NCI-H2107 treated with DMSO at 0.1 percent for 48 hours (cell line): ENCODE results near the gene POLR3A.

Experiments used
- DNase-seq: peaks from one replicate; lab custom pipeline; 2025; ENCODE audit not compliant: unreplicated experiment; lab: John Stamatoyannopoulos, UW

Gene POLR3A

DNA sequence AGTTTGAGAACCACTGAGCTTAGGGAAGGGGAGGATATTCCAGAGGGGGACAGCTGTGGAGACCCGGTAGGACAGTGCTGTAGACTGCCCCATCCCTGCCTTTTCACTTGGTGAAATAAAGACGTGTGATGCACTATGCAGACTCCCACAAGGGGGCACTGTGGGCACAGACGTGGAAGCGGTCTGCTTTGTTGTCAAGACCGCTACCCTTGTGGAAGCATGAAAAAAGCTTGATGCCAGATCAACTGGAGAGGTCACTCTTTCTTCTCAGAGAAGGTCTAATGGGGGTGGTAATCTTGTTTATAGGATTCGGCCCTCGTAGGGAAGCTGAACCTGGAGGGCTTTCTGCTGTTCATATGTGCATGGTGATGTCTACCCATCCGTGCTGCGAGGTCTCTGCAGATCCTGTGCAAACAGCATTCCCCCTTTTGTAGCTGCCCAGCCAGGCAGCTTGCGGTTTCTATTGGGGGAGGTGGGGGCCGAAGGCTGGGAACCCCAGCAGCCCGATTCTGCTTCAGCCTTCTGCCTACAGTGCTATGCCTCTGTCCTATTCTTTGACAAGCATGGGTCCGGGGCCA is 18.1 kb upstream of the POLR3A start:
- peak; percentile 43 for DNase-seq

DNA sequence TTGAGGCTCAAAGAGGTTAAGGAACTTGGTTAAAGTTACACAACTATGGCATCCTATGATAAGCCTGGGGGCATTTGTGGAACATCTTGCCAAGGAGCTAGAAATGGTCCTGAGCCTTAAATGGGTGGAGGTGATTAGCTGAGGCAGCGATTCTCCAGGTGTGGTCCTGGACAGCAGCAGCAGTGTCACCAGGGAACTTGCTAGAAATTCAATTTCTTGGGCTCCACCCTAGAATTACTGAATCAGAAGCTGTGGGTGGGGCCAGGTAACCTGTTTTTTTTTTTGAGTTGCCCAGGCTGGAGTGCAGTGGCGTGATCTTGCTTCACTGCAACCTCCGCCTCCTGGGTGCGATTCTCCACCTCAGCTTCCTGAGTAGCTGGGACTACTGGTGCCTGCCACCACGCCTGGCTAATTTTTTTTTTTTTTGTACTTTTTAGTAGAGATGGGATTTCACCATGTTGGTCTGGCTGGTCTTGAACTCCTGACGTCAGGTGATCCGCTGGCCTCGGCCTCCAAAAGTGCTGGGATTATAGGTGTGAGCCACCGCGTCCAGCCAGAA is 17.5 kb upstream of the POLR3A start:
- DNase-seq, result no peak

DNA sequence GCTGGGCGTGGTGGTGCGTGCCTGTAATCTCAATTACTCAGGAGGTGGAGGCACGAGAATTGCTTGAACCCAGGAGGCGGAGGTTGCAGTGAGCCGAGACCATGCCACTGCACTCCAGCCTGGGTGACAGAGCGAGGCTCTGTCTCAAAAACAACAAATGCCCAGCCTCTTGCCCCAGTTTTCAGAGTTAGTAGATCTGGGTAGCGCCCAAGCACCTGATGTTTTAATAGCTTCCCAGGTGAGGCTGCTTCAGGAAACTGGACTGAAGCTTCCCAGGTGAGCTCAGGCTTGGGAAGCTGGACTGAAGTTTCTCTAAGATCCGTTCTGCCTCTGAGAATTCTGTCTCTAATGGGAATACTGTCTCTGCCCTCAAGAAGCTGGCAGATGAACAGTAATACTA is 16.5 kb upstream of the POLR3A start:
- no peak for DNase-seq

DNA sequence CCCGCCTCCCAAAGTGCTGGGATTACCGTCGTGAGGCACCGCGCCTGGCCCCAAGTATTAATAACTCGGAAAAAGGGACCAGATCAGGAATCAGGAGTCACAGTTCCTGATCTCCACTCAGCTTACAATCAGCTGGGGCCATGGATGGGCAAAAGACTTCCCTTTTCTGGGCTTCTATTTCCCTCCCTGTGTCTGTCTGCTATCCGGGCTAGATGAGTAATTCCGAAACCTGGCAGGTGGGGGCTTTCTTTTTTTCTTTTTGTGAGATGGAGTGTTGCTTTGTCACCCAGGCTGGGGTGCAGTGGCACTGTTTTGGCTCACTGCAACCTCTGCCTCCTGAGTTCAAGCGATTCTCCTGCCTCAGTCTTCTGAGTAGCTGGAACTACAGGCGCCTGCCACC is 15.9 kb upstream of the POLR3A start:
- DNase-seq, result no peak

DNA sequence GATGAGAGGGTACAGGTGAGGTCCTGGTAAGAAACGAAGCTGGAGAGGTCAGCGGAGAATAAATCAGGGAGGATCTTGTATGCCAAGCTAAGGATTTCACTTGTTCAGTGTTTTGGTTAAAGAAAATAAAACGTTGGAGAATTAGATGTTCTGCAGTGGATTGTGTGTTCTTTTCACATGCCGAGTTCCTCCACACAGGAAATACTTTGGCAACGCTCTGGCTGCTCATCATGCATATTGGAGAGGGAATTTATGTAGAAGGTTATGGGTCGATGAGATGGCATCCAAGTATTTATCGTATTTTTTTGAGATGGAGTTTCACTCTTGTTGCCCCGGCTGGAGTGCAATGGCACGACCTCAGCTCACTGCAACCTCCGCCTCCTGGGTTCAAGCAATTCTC is 15.4 kb upstream of the POLR3A start:
- DNase-seq, result no peak

DNA sequence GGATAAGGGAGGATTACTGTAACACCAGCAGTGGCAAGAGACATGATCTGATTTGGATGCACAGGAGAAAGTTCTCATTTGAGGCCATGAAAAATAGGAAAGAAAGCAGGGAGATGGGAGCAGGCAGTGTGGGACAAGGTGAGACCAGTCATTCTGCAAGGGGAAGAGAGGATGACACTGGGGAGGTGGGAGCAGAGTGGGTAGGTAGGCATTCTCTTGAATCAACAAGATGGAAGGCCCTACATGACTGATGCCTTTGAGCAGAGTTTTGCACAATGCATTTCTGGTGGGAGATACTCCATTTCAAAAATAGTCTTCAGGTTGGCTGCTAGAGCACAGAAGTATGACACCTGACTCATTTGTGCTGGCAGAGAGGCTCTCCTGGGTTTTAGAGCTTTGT is 14.9 kb upstream of the POLR3A start:
- no peak for DNase-seq

DNA sequence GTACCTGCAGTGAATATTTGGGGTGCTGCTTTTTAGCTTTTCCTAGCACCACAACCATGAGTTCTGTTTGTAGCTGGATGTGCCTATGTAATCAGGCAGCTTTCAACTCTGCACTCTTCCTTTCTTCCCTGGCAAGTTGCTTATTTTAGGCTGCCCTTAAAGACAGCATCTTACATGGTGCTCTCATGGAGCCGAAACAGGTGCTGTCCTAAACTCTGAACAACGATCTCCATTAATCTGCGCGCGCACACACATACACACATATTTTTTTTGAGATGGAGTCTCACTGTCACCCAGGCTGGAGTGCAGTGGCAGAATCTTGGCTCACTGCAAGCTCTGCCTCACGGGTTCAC is 13.4 kb upstream of the POLR3A start:
- DNase-seq, result no peak

DNA sequence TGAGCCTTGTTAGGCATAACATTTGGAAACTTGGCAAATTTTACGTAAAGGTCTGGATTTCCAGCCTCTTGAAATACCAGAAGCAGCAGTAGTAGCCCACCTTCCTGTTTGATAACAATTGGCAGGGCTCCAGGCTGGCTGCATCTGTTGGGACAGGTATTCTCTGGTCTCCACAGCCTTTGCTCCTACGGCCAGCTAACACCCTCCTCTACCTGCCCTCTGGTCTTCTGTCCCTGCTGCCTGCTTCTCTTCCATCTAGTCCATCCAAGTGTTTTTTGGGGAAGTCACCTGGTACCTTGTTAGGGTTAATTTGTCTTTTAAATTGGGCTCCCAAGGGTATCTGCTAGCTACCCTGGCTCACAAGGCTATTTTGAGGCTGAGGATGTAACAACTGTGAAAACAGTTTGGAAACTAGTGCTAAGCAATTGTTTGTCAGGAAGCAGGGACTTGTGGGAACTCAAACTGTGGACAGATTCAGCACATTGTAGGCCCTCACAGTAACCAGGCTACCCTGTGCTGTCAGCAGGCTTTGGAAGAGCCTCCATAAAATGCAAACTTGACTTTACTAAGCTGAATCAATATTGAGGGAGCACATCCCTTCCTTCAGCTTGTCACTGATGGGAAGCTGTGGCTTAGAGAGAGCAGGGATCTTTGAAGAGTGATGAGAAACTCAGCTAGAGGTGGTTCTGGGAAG is 12.9 kb upstream of the POLR3A start:
- DNase-seq, result no peak

DNA sequence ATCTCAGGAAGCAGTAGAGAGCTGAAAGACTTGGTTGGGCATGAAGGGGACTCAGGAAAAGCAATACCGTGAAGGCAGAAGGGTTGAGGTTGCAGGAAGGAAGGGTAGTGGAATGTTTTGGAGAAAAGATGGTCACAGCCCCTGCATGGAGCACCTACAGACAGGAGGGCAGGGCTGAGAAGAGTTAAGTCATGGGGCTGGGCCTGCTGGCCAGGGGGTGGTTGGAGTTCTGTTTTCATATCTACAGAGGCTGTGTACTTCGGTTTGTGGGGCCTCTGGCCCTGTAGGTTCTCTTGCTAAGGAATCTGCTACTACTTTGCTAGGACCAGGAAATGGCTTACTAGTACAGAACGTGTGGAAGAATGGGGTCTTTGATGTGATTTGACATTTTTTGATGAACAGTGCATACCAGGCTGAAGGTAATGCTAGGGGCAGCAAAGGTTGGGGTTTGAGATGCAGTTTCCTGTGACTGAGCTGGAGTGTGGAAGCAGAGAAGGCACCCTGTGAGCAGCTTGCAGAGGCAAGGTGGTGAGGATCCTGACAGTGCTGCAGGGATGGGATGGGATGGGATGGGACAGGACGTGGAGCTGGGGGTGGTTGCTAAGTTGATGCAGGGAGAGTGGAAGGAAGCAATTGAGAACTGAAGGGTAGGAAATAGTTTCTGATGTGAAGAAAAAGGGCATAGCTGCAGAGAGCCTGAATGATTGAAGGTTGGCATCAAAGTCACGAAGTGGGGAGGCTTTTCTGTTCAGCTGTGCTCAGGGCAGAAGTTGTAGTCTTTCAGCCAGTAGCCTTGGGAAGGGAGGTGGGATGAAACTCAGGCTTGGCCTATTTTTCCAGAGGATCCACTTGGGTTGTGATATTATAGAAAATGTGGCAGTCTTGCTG is 12.1 kb upstream of the POLR3A start:
- DNase-seq, result no peak

DNA sequence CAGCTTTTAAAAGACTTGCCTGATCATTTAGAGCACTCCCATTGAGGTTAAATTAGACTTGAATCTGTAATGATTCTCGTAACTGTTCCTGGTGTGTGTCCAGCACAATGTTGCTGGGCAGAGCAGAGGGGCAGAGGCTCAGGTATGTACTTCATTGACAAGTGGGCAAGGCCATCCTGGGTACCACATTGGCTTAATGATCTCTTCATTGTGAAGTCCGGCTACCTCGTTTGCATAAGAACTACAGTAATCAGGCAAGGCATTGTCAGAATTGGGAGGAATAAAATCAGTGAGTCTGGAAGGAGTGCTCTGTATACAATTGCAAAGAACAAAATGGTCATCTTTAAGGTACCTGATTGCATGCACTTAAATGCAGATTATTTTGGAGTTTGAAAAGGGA is 10.4 kb upstream of the POLR3A start:
- no peak for DNase-seq

DNA sequence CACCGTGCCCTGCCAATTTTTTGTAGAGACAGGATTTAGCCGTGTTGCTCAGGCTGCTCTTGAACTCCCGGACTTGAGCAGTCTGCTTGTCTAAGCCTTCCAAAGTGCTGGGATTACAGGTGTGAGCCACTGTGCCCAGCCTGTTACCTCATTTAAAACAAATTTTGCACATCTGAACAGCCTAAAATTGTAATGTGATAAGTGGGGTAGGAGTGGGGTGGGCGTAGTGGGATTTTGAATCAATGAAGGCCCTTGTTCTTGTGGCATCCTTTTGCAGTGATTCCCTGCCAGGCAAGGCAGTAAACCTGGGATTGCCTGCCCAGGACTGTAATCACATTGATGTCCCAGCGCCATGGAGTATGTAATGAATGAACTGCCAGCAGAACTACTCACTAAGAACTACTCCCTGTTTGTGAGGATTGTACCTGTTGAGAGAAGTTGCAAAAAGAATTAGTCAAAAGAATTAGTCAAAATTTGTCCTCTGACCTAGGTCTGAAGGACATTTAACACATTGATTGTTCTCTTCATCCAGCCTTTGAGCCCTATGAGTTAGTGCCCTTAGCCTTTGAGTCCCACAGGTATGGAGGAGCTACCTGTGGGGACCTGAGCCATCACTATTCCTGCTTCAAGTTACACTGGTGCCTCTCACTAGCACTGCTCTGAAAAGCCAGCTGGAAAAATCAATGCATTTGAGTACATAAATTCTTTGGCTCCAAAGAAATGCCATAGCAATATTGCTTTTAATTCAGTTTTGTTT is 9.7 kb upstream of the POLR3A start:
- DNase-seq, result no peak

DNA sequence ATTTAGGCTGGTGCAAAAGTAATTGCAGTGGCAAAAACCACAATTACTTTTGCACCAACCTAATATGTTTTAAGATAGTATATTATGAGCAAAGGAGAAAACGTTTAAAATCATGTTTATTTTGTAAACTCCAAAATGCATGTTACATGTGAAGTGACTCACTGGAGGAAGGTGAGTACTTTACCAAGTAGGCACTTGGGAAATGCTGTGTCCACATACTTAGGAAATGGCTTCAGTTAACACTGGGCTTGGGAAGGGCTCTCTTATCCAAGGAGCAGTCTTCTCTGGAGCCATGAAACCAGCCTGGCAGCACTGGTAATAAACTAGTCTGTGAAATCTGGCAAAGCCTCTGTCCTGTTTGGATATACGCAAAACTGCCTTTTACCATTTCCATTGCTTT is 8.8 kb upstream of the POLR3A start:
- DNase-seq, result no peak

DNA sequence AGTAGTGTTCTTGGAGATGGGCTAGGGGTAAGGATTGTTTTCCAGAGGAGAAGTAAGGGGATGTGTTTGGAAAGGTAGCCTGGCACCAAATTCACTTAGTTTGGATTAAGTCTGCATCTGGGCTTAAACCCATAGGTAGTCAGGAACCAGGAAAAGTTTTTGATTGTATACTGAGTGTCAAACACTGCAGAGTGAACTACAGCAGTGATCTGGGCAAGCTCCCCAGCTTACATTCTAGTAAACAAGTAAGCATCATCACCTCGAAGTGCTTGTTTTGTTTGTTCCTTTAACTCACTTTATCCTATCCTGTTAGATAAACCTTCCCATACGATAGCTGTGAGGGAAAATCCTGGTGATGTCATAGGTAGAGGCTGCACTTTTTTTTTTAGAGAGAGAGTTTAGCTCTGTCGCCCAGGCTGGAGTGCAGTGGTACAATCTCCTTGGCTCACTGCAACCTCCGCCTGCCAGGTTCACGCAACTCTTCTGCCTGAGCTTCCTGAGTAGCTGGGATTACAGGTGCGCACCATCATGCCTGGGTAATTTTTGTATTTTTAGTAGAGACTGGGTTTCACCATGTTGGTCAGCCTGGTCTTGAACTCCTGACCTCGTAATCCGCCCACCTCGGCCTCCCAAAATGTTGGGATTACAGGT is 6.7 kb upstream of the POLR3A start:
- no peak for DNase-seq

DNA sequence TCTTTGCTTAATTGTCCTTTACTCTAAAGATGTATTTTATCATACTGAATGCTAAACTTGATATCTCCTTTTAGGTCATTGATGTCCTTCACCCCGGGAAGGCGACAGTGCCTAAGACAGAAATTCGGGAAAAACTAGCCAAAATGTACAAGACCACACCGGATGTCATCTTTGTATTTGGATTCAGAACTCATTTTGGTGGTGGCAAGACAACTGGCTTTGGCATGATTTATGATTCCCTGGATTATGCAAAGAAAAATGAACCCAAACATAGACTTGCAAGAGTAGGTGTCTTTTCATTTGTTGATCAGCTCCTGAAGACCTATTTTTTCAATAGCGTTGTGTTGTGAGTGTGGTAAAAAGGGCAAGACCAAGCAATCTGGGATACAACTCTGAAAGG is 6.1 kb upstream of the POLR3A start:
- DNase-seq, result no peak

DNA sequence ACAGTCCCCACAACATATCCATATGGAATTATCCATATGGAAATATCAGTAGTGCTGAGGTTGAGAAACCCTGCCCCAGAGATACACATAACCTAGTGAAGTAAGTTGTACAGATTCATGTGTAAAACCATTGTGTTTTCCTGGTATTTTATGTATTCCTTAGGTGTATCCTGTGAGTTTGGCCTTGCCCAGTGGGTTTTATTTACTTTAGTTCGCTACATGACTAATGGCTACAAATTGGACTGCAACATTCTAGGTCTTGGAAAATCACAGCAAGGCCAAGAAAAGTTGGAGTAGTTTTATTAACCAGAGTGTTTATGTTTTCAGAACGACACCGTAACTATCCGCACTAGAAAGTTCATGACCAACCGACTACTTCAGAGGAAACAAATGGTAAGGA is 5.7 kb upstream of the POLR3A start:
- no peak for DNase-seq

DNA sequence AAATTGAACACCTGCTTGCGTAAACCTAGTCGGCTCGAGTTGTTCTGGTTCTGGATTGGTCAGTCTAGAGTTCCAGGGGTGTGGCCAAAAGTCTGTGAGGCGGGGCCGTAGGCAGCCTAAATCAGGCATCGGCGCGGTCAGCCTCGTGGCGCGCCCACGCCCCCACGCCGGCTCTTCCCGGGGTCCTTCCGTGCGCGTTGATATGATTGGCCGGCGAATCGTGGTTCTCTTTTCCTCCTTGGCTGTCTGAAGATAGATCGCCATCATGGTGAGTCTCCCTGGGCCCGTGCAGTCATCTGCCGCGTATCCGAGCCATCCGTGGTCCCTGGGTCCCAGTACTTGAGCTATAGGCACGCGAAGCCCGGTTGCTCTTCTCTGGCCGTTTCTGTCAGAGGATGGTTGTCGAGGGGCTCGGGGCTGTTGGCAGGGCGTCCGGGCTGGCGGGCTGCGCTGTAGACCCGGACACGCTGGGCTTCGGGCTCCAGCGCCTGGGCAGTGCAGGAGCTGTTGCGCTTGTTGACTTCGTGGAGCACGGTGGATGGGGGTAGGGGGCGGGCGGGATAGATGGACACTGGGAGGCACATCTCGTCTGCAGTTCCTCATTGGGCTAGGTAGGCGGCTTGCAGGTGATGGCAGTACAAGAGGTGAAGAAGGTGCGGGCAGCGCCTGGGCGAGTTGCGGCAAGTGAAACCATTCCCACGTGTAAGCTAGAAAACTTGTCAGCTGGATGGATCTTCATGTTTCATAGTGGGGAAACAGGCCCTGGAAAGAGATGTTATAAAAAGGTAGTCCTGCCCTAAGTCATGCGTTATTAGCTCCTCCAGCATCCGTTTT is 4.5 kb upstream of the POLR3A start, which contains the start of gene RPS24:
RPS24 (plus strand) TSS at position 227 of the 834 bp plus-strand sequence; CDS start at position 266, 39 bp downstream.
- peak; percentile 90 for DNase-seq

DNA sequence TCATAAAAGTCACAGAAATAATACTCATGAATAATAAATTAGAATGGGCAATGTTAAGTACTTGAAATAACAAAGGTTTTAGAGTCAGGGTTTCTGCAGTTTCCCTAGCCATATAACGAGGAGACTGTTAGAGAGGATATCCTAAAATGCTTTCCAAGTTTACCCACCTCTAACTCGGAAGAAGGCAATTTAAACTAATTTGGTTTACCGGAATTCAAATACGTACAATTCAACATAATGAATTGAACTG is 4.0 kb upstream of the POLR3A start:
- DNase-seq, result no peak

DNA sequence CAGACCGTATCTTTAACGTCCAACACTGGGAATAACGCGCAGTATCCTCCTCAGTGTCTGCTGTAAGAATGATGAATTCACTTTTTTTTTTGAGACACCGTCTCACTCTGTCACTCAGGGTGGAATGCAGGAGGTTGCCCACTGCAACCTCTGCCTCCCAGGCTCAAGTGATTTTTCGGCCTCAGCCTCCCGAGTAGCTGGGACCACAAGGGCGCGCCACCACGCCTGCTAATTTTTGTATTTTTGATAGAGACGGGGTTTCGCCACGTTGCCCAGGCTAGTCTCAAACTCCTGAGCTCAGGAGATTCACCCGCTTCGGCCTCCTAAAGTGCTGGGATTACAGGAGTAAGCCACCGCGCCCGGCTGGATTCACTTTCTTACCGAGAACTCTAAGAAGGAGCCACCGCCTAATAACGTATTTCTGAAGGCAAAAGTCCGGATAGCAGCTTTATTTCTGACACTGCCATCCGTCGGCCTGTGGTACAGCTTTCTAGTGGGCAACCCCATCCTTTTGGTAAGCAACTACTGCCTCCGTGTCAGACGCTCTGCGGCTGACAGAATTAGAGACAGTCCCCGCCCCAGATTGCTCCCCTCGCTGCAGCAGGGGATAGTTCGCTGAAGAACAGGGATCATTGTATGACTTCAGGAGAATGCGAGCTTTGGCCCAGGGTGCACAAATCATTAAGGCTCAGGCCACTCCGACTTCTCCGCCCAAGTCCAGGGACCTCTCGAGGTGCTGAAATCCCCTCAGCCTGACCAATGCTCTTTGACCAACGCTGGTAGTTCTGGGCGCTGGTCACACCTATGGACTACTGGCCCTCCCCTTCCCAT is 662 bp downstream of the POLR3A start:
- DNase-seq, result no peak

DNA sequence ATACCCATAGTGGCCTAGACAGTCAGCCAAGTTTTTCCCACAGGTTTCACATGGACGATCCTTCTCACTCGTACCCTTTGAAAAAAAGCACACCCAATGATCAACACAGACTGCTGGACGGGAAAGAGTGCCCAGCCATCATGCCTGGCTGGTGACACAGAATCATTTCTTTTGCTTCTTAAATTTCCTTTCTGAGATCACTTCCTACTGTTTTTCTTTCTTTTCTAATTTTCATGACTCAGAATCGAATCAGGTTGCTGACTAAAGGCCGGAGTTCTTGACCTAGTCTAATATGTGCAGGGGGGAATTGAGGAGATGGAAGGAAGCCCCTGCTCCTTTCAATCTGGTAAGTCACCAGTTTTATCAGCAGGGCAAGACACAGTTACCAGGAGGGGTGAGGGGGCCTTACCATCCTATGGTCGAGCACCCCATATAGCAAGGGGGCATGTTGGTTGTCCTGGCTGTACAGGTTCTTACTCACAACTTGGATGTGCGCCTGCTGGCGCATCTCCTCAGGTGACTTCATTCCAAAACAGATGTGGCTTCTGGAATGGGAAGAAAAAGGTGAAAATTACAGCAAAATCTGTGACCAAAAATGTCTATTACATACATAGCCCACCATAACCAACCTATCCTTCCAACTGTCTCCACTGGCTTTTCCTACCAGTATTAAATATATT is 3.5 kb downstream of the POLR3A start:
- DNase-seq, result no peak
